Activated CD8-positive, alpha-beta T cell treated with anti-CD3 and anti-CD28 coated beads for 36 hours (primary cell): Measurements from ENCODE around the gene ITCH. TPM values are rescaled to one million over a fixed set of nuclear protein-coding genes. Genes with fewer than 3 reads are reported as not detected.
A peak's percentile ranks its signal among the peaks of the same experiment; 100 is the strongest.
"Not testable (repeated sequence)": the region's sequence is repeated elsewhere in the genome, so short reads cannot be mapped to it uniquely, and the experiment has no call there.

Experiments
- ATAC-seq: fragments of 200-7000 bp; cut with Tn5 transposase; one replicate; pipeline ENCODE4 v1.10.0; 2021; ENCODE audit warnings: mild to moderate bottlenecking, moderate library complexity
- CTCF ChIA-PET: fragments of 350-600 bp; sonication (Branson Sonifier 250); formaldehyde crosslinking; loops from one replicate; lab custom pipeline; 2021; ENCODE audit warnings: antibody characterized with exemption; lab: Charles Lee
- POLR2A ChIA-PET: fragments of 350-600 bp; sonication (Branson Sonifier 250); formaldehyde crosslinking; loops from one replicate; lab custom pipeline; 2021; ENCODE audit warnings: antibody characterized with exemption; lab: Charles Lee
- DNase-seq: peaks from one replicate; pipeline ENCODE4 v3.0.0-alpha.2; 2020
- H3K27ac Mint-ChIP-seq: one replicate; pipeline ENCODE4 v1.8.0; 2021; ENCODE audit warnings: mild to moderate bottlenecking, mixed read lengths
- H3K27me3 Mint-ChIP-seq: one replicate; pipeline ENCODE4 v1.8.0; 2021; ENCODE audit warnings: mixed read lengths
- H3K36me3 Mint-ChIP-seq: one replicate; pipeline ENCODE4 v1.8.0; 2021; ENCODE audit warnings: low read depth, mixed read lengths
- H3K4me1 Mint-ChIP-seq: one replicate; pipeline ENCODE4 v1.8.0; 2021; ENCODE audit warnings: low read depth, mixed read lengths
- H3K4me3 Mint-ChIP-seq: one replicate; pipeline ENCODE4 v1.8.0; 2021; ENCODE audit warnings: mild to moderate bottlenecking, moderate library complexity, mixed read lengths
- H3K9me3 Mint-ChIP-seq: one replicate; pipeline ENCODE4 v1.8.0; 2021; ENCODE audit warnings: mixed read lengths
- intact Hi-C: fragments of 100-400 bp; cut with micrococcal nuclease; formaldehyde crosslinking; loops from one replicate; pipeline ENCODE4 v1.10.0; 2022
- total RNA-seq, 2 experiments: library from RNA; stranded (reverse); gene quantifications; one replicate each; pipeline ENCODE4 v1.2.3, GENCODE V29; 2021
- TF ChIP-seq, protein P1 (sequence below): fragments of 200-600 bp; IDR thresholded peaks from one replicate; pipeline ENCODE4 v1.8.0; 2022; ENCODE audit warnings: antibody characterized with exemption, mild to moderate bottlenecking

The ITCH gene
- total RNA-seq, 2 experiments from 2014 or later, result 46.0 to 51.8 TPM

DNA sequence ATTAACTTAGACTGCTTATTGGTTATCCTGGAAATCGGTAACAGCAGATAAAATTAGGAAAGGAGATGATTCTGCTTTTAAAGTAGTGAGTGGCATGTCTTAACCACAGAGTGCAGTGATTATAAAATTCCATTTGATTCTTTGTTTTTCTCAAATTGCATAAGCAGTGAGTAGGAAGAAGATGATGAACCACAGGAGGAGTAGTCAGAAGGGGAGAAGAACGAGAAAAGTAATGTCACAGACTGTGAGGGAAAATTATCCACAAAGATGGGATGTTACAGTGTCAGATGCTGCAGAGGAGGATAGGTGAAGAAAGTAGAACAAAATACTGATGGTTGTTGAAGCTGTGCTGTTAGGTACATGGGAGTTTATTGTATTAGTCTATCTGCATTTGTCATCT lies 63.0 kb downstream of the ITCH start:
- H3K36me3 Mint-ChIP-seq, result peaks cover 16% of the 10 kb centered on the region
- intact Hi-C loops, result no loop called here
- ATAC-seq (no peak), DNase-seq (no peak)
- H3K27me3 Mint-ChIP-seq, result no peaks in the 10 kb centered on the region
- TF ChIP-seq, protein P1, sequence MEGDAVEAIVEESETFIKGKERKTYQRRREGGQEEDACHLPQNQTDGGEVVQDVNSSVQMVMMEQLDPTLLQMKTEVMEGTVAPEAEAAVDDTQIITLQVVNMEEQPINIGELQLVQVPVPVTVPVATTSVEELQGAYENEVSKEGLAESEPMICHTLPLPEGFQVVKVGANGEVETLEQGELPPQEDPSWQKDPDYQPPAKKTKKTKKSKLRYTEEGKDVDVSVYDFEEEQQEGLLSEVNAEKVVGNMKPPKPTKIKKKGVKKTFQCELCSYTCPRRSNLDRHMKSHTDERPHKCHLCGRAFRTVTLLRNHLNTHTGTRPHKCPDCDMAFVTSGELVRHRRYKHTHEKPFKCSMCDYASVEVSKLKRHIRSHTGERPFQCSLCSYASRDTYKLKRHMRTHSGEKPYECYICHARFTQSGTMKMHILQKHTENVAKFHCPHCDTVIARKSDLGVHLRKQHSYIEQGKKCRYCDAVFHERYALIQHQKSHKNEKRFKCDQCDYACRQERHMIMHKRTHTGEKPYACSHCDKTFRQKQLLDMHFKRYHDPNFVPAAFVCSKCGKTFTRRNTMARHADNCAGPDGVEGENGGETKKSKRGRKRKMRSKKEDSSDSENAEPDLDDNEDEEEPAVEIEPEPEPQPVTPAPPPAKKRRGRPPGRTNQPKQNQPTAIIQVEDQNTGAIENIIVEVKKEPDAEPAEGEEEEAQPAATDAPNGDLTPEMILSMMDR, result no peak
- ChIA-PET POLR2A (interaction anchor here (0.7 kb wide), 1 partner anchor 313 kb away, joined by 3 read pairs; no protein-coding TSS in a partner anchor), CTCF (interaction anchor here (4.4 kb wide), 1 partner anchor 113 kb away, joined by 21 read pairs; no protein-coding TSS in a partner anchor)
- no peak overlapping the region for H3K4me3 Mint-ChIP-seq
- peaks cover 12% of the 10 kb centered on the region for H3K4me1 Mint-ChIP-seq
- H3K27ac Mint-ChIP-seq, result peak overlapping the region; percentile 35
- H3K9me3 Mint-ChIP-seq, result no peaks in the 10 kb centered on the region

DNA sequence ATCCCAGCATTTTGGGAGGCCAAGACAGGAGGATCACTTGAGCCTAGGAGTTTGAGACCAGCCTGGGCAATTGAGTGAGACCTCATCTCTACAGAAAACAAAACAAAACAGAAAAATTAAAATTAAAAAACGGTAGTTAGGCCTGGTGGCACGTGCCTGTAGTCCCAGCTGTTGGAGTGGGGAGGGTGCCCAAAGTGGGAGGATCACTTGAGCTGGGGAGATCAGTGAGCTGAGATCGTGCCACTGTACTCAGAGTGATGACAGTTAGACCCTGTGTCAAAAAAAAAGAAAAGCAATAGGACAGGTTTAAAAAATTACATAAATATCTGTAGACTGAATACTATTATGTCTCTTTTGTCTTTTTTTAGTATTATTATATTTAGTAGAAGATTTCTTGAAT lies 64.3 kb downstream of the ITCH start:
- Mint-ChIP-seq H3K4me3 (no peak overlapping the region), H3K4me1 (peaks cover 8% of the 10 kb centered on the region), H3K27me3 (no peaks in the 10 kb centered on the region), H3K36me3 (peaks cover 15% of the 10 kb centered on the region), H3K27ac (no peak overlapping the region), H3K9me3 (no peaks in the 10 kb centered on the region)
- DNase-seq (no peak), ATAC-seq (no peak)
- POLR2A ChIA-PET, result interaction anchor here (1.2 kb wide), 1 partner anchor 9 kb away, joined by 5 read pairs; no protein-coding TSS in a partner anchor
- CTCF ChIA-PET, result interaction anchor here (1.4 to 4.4 kb wide), 2 partner anchors 51 to 114 kb away, joined by 3 to 21 read pairs; no protein-coding TSS in a partner anchor
- intact Hi-C loops, result no loop called here
- TF ChIP-seq, protein P1, result no peak

- H3K4me1 Mint-ChIP-seq, result peaks cover 8% of the 10 kb centered on the region
- H3K9me3 Mint-ChIP-seq, result no peaks in the 10 kb centered on the region
- H3K27me3 Mint-ChIP-seq, result no peaks in the 10 kb centered on the region
- POLR2A ChIA-PET, result interaction anchor here (1.2 kb wide), 1 partner anchor 10 kb away, joined by 5 read pairs; no protein-coding TSS in a partner anchor
- CTCF ChIA-PET, result interaction anchor here (1.4 to 4.4 kb wide), 2 partner anchors 51 to 115 kb away, joined by 3 to 21 read pairs; no protein-coding TSS in a partner anchor
- H3K36me3 Mint-ChIP-seq, result peaks cover 15% of the 10 kb centered on the region
- no peak overlapping the region for H3K4me3 Mint-ChIP-seq
- intact Hi-C loops, result no loop called here
- H3K27ac Mint-ChIP-seq, result no peak overlapping the region
- ATAC-seq (no peak), DNase-seq (no peak)
- TF ChIP-seq, protein P1, result no peak
Measured at GRCh38 chr20:34427784-34428183, 64.7 kb downstream of the ITCH start.

DNA sequence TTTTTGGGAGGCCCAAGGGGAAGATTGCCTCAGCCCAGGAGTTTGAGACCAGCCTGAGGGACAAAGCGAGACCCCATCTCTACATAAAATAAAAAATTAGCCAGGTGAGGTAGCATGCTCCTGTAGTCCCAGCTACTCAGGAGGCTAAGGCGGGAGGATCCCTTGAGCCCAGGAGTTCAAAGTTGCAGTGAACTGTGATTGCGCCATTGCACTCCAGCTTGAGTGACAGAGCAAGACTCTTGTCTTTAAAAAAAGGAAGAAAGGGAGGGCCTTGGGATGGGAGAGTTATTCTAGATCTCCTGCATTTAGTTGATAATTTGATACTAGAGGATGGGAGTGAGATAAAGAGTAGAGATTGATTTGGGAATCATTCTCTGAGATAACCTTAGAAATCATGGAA lies 68.1 kb downstream of the ITCH start:
- H3K27ac Mint-ChIP-seq, result no peak overlapping the region
- ChIA-PET POLR2A (no interaction called here), CTCF (interaction anchor here (1.5 kb wide), 1 partner anchor 119 kb away, joined by 13 read pairs; no protein-coding TSS in a partner anchor)
- no peak for DNase-seq
- H3K4me1 Mint-ChIP-seq, result peaks cover 4% of the 10 kb centered on the region
- peaks cover 2% of the 10 kb centered on the region for H3K36me3 Mint-ChIP-seq
- ATAC-seq, result no peak
- TF ChIP-seq, protein P1, result no peak
- intact Hi-C loops, result no loop called here
- H3K9me3 Mint-ChIP-seq, result no peaks in the 10 kb centered on the region
- no peak overlapping the region for H3K4me3 Mint-ChIP-seq
- no peaks in the 10 kb centered on the region for H3K27me3 Mint-ChIP-seq

DNA sequence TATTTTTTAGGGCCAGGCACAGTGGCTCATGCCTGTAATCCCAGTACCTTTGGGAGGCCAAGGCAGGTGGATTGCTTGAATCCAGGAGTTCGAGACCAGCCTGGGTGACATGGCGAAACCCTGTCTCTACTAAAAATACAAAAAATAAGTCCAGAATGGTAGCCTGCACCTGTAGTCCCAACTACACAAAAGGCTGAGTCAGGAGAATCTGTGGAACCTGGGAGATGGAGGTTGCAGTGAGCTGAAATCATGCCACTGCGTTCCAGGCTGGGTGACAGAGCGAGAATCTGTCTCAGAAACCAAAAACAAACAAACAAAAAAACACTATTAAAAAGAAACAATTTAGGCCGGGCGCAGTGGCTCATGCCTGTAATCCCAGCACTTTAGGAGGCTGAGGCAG lies 69.6 kb downstream of the ITCH start:
- POLR2A ChIA-PET, result interaction anchor here (0.6 kb wide), 1 partner anchor 130 kb away, joined by 3 read pairs; no protein-coding TSS in a partner anchor
- H3K27me3 Mint-ChIP-seq, intact Hi-C loops, H3K36me3 Mint-ChIP-seq, H3K4me1 Mint-ChIP-seq, DNase-seq, ATAC-seq, H3K4me3 Mint-ChIP-seq, H3K27ac Mint-ChIP-seq, H3K9me3 Mint-ChIP-seq: not testable (repeated sequence)
- CTCF ChIA-PET, result interaction anchor here (1.5 kb wide), 1 partner anchor 120 kb away, joined by 13 read pairs; no protein-coding TSS in a partner anchor
